ENCODE results near the gene DGKG. TPM values are rescaled to one million over a fixed set of nuclear protein-coding genes. Genes with fewer than 3 reads are reported as not detected.

DGKG gene
- total and polyA plus RNA-seq, 2 of the 8 experiments (the other 6 are each of a cell fraction or from before 2014, with no cell fraction given): 0.30 to 0.48 TPM

GRCh38 chr3:186307594-186308221, 54.3 kb downstream of the DGKG start:
- Histone ChIP-seq H3K56ac (replicated peaks; ENCODE audit: insufficient read length, low read depth, low read length) (no peak overlapping the region), H2AK5ac (ENCODE audit: low read depth, low read length) (no peak overlapping the region), H2BK15ac (ENCODE audit: low read length) (no peak overlapping the region), H3K27ac (ENCODE audit: low read depth, low read length) (no peak overlapping the region), H3K4ac (replicated peaks; ENCODE audit: insufficient read length, low read depth, low read length) (no peak overlapping the region), H3K18ac (ENCODE audit: extremely low read depth, low read length) (no peak overlapping the region), H3K36me3 (ENCODE audit: control insufficient read depth in 2 of 4, insufficient read depth in 4 of 4, low read length in 3 of 4) (no peaks in the 10 kb centered on the region), H4K5ac (ENCODE audit: insufficient read length, low read depth, low read length) (no peak overlapping the region), H3K4me2 (ENCODE audit: insufficient read depth in 1 of 2, low read depth in 2 of 2, low read length in 2 of 2) (no peak overlapping the region), H3K4me3 (ENCODE audit: extremely low read depth in 1 of 4, insufficient read depth in 2 of 4, low read depth in 3 of 4, low read length in 4 of 4) (no peak overlapping the region), H3K27me3 (replicated peaks in 1 of 4; ENCODE audit: control insufficient read depth in 3 of 4, extremely low read depth in 1 of 4, insufficient read depth in 3 of 4, low read length in 3 of 4) (peaks cover 0 to 4% (median 0%) of the 10 kb centered on the region in 4 experiments; a peak in 1 of 7 replicates), H2BK12ac (ENCODE audit: low read depth, low read length) (no peak overlapping the region), H3K9me3 (ENCODE audit: insufficient read depth in 2 of 2, low read depth in 1 of 2, low read length in 1 of 2) (no peaks in the 10 kb centered on the region), H3K14ac (ENCODE audit: insufficient read length) (no peak overlapping the region), H3K23ac (ENCODE audit: insufficient read length) (no peak overlapping the region), H2BK20ac (ENCODE audit: low read length) (no peak overlapping the region), H3K79me1 (ENCODE audit: low read depth, low read length) (no peaks in the 10 kb centered on the region), H3K79me2 (ENCODE audit: control insufficient read depth in 1 of 2, insufficient read depth in 2 of 2, low read length in 2 of 2) (no peaks in the 10 kb centered on the region), H2BK5ac (ENCODE audit: low read depth, low read length) (no peak overlapping the region), H3K4me1 (replicated peaks in 1 of 4; ENCODE audit: control insufficient read depth in 3 of 4, insufficient read depth in 4 of 4, low read length in 3 of 4) (peaks cover 0 to 9% (median 7%) of the 10 kb centered on the region in 4 experiments; a peak in 4 of 7 replicates), H4K91ac (replicated peaks; ENCODE audit: insufficient read length, low read length) (no peak overlapping the region), H4K8ac (ENCODE audit: extremely low read depth, insufficient read depth, low read length) (no peak overlapping the region), H3K23me2 (ENCODE audit: low read depth, low read length) (no peaks in the 10 kb centered on the region), H3K9ac (replicated peaks in 1 of 4; ENCODE audit: extremely low read depth in 1 of 4, low read depth in 3 of 4, low read length in 3 of 4) (no peak overlapping the region), H2BK120ac (replicated peaks; ENCODE audit: low read depth, low read length) (no peak overlapping the region), H4K20me1 (replicated peaks in 1 of 2; ENCODE audit: control insufficient read depth in 1 of 2, insufficient read depth in 2 of 2, low read length in 2 of 2) (no peaks in the 10 kb centered on the region), H2AFZ (ENCODE audit: low read length) (no peak overlapping the region)
- DNase-seq (ENCODE audit: low read depth in 1 of 2, low spot score in 2 of 2) (no peak), FAIRE-seq (no peak)
- CTCF ChIA-PET (ENCODE audit: partially characterized antibody): interaction anchor here (0.7 to 2.4 kb wide), 6 partner anchors 10 to 330 kb away, joined by 3 to 13 read pairs (median 4); no protein-coding TSS in a partner anchor
- 76% methylated on average over 3 of the region's 3 CpGs; no CpG with 5 or more reads in 1 of the 2 experiments for whole genome bisulfite sequencing, 2 experiments (ENCODE audit: extremely low coverage in 1 of 2, insufficient coverage in 1 of 2, insufficient read length in 1 of 2, insufficient replicate concordance in 2 of 2, low coverage in 1 of 2, low lambda C conversion rate in 2 of 2, missing lambda C conversion rate in 1 of 2)
- POLR2A ChIA-PET (ENCODE audit: partially characterized antibody): no interaction called here
- no peak for TF ChIP-seq CBX5 (IDR thresholded peaks at IDR 0.05; ENCODE audit: low read depth, low read length)
- TF ChIP-seq SAP30 (IDR thresholded peaks at IDR 0.05; ENCODE audit: insufficient read depth, insufficient replicate concordance, low read length): no peak
- no peak for TF ChIP-seq GTF2F1 (IDR thresholded peaks at IDR 0.05; ENCODE audit: borderline replicate concordance, low read depth, low read length)
- TF ChIP-seq POLR2A (IDR thresholded peaks at IDR 0.05; ENCODE audit: control extremely low read depth in 1 of 2, low read depth in 2 of 2, low read length in 2 of 2): no peak
